GM04504 (cell line): Measurements from ENCODE around the gene ZNF507.

Experiments used
- DNase-seq: peaks from one replicate; pipeline ENCODE4 v3.0.0-alpha.2; 2012; ENCODE audit warnings: low read depth

The ZNF507 gene

DNA sequence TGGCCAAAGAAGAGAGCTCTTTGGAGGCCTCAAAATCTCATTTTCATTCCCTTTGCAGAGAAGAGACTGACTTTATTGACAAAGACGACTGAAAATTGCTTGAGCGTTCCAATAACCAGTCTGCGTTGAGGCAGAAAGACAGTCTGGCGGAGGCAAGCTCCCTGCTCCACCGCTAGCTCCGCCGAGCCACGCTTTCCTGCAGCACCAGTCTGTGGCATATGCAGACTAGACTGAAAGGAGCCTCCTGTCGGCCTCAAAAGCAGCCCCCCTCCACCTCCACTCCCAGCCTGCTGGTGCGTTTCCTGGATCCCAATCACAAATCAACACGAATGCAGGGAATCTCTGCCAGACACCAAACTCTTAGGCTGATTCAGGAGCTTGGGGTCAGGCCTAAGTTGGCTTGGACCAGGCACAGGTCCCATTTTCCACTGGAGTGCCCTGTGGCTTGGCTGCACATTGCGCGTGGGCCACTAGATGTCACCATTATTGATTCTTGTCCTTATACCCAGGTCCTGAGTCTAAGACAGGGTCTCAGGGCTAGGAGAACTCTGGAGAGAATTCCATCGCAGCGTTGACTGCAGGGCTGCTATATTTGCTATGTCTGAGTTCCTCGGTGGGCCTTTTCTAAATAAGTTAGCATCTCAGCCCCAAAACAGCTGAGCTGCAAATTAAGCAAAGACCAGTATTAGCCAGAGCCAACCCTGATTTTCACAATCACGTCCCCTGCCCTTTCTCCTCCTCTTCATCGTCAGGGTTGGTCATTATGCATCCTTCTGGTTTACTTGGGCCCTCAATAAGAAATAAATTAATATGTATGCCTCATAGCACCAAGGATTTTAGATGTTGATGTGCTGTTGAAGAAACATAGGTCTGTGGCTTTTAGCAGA is 5.2 kb upstream of the ZNF507 start:
- no peak for DNase-seq

DNA sequence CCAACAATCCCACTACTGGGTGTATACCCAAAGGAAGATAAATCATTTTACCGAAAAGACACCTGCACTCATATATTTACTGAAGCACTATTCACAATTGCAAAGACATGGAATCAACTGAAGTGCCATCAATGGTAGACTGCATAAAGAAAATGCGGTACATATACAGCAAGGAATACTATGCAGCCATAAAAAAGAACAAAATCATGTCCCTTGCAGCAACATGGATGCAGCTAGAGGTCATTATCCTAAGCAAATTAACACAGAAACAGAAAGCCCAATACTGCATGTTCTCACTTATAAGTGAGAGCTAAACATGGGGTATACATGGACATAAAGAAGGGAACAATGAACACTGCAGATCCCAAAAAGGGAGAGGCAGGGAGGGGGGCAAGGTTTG is 2.7 kb upstream of the ZNF507 start:
- no peak for DNase-seq

DNA sequence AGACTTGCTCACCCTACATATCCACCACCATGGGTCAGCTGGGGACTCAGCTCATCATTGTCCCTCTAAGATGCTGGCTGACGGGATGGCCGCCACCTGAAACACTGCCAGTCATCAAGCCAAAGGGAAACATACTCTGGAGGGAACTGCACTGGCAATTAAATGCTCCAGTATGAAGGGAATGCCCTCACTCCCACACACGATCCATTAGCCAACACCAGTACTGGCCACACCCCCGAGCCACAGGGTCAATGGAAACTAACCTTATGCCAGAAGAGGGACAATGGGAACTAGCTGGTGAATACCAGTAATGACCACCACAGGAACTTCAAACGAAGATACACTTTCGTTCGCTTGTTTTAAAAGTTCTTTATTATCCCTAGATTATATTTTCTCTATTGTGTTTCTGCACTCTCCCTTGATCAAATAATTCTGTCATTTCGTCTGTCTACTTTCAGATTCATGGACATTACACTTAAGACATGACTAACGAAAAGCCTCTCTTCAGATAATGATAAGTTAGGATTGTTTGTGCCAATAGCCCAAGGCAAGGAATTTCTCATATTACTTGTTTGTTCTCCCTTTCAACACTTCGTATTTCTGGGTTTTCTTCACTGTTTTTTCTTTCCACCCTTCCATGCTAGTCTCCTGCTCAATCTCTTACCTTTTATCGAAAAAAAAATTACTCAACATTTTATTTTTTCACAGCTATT is 1.7 kb upstream of the ZNF507 start:
- no peak for DNase-seq

DNA sequence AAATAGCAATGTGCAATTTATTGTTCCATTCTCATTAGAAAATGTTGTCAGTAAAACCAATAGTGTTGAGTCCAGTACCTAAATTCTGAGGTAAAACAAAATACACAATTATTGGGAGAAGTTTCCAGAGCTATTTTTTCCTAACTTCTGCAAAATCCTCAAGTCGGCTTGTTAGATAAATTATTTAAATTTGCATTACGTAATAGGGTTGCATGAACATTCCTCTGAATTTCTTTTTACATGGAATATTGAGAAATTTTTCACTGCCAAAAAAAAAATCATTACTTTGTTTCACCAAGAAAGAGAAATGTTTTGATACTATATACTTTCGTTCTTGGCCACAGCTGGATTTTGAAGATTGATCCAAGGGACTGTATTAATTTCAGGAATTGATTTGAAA is 1.5 kb downstream of the ZNF507 start:
- DNase-seq = no peak

DNA sequence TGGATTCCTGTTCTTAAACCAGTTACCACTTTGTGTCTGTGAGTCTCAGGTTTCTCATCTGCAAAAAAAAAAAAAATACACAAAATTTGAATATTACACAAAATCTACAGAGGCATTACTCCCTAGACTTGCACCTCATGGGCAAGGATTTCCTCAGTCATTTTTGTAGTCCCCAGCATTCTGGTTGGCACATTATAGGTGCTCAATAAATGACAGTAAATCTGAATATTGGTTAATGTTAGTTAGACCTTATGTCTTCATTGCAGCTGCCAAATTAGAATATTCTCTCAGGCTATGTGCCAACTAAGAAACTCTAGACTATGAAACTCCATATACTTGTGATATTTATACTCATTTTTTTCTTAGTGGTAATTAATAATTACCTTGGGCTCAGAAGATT is 2.2 kb downstream of the ZNF507 start:
- DNase-seq = no peak

DNA sequence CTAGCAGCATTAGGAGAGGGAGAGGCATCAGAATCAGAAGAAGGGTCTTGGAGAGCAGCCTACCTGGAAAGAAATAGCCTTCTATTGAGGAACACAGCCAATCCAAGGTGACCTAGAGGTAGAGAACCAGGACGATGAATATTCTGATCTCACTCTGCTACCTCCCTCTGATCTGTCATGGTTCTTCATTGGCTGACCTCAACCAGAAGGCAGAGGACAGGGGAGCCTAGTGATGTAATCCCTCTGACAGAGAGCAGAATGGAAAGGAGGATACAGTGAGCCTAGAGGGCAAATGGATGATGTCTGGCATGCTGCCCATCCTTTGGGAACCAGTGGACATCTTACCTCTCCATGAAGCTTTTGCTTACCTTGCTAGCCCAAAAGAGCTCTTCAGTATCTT is 3.6 kb downstream of the ZNF507 start:
- no peak for DNase-seq

DNA sequence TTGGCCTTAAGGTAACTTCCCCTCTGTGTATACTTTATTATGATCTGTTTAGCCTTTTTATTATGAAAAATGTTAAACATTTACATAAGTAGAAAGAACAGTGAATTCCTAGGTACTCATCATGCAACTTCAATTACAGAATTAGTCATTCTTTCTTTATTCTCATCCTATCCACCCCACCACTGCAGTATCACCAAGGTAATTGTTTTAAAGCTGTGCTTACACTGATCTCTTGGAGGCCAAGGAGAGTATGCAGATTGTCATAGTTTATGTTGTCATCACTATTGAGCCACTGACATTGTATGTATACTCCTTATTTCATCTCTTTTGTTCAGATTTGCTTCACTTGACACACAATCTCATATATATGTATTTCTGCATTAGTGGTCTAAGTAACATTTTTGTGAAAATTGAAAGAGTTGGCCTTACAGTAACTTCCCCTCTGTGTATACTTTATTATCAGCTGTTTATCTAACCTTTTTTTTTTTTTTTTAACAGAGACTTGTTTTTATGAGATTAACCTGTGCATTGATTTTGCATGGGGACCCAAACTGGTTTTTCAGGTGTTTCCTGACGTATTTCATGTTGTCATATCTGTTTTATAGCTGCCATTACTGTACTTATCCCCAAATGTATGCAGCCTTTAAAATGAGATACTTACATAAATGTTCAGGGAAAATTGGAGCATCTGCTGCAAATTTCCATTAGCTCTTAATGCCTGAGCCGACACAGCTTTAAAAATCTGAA is 4.5 kb downstream of the ZNF507 start:
- no peak for DNase-seq

DNA sequence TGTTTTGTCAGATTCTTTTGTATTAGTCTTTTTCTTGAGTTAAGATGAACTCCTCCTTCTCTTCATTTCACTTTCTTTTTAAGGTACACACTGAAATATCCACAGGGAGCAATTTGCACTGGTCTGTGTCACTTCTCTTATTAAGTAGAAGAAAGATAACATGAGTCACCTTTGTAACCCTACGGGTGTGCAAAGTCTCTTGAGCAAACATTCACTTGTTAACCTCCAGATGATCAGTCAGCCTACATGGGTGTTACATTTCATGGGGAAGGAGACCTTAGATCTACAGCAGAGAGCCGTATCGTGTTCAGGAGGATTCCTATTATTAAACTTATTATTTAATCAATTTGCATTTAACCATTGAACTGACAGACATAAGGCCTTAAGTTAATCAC is 5.1 kb downstream of the ZNF507 start:
- no peak for DNase-seq

DNA sequence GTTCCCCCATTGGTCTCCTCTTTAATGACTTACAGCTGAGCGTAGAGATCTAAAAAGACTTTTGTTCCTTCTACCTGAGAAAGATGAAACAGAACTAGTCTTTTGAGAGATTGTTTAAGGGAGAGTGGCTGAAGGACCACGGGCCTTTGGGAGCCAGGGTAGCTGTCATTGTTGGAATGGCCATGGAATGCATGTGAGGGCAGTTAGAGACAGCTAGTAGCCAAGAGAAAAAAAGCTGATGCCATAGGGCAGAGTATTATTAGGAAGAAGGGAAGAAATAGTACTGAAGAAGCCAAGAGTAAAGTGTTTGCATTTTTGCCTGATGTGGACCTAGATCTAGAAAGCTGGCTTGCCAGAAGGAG is 5.6 kb downstream of the ZNF507 start:
- no peak for DNase-seq

DNA sequence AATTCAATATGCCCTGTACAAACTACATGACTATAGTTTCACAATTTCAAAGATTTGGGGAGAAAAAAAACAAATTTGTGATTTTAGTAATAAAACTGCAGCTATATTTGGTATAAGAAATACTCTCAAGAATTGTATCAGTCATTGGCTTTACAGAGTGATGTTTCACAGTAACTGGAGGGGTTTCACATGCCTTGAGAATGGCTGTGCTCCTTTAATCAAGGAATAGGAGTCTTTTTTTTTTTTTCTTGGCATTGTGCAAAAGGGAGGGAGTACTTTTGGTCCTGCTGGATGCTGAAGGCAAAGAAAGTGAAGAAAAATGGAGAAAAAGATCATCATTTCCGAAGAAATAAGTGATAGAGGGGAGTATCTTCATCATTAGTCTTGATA is 6.8 kb downstream of the ZNF507 start:
- DNase-seq = no peak

DNA sequence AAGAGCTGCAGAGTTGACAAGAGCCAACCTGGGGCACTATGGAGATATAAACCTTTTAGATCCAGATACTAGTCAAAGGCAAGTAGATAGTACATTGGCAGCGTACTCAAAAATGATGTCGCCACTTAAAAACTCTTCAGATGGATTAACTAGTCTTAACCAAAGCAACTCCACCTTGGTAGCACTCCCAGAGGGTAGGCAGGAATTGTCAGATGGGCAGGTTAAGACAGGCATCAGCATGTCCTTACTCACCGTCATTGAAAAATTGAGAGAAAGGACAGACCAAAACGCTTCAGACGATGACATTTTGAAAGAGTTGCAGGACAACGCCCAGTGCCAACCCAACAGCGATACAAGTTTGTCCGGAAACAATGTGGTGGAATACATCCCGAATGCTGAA is 8.9 kb downstream of the ZNF507 start:
- no peak for DNase-seq

DNA sequence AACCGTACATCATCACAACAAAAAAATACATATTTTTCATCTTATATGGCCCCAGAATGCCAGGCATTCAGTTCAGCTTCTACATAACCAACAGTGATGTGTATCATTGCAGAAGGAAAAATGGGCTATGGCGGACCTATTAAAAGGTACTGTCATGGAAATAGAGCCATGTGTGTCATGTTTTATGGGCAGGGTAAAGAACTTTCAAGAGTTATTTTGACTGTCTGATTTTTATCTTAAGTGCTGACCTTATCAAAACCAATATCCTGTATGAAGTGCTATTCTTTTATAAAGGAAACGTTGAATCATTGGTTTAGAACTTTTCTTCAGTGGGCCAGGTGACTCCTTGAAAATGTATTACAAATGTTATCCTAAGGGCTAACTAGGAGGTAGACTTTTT is 9.9 kb downstream of the ZNF507 start:
- DNase-seq = no peak

DNA sequence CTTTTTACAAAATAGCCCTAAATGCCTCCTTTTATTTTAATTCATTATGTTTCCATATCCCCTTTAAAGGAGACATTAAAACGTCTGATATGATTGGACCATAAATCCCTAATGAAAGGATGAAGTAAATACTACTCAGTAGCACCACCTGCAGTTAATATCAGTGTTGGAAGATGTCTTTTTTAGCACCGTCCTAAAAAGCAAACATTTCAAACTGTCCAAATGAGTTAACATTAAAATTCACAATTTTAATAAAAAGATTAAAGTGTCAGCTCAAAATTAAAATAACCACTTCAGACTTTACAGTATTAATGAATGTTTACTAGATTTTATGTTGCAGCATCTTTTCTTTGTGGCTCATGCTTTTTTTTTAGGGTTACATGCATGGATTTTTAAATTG is 12.3 kb downstream of the ZNF507 start:
- no peak for DNase-seq

DNA sequence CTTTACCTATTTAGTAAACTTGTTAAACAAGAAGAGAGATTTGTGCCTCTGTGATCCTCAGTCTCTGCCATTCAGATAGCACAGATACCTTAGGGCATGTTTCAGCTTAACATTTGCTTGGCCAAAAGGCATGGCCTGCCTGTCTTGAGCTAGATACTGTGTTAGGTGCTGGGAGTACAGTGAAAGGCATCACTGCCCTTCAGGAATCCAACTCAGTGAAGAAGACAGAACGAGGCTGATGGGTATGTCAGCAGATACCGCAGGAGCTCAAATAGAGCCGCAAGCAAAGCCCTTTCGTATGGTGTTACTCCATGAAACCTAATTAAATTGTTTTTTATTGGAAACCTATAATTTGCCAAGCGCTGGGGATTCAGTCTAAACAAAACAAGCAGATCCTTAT is 12.9 kb downstream of the ZNF507 start:
- no peak for DNase-seq

DNA sequence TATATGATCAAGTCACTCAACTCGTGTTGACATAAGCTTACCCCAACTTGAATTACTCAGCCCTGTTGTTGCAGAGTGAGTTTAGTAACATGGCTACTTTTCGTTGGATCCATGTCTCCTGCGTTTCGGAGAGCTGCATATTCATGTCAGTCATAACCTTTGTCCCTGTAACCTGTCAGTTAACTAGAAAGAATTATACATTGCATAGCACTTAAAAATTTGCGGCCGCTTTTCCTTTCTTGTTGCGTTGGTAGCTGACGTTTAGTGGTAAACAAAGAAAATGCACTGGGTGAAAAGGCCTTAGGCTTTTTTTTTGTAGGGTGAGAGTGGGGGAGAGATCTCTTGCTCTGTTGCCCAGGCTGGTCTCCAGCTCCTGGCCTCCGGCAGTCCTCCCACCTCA is 14.2 kb downstream of the ZNF507 start:
- no peak for DNase-seq

DNA sequence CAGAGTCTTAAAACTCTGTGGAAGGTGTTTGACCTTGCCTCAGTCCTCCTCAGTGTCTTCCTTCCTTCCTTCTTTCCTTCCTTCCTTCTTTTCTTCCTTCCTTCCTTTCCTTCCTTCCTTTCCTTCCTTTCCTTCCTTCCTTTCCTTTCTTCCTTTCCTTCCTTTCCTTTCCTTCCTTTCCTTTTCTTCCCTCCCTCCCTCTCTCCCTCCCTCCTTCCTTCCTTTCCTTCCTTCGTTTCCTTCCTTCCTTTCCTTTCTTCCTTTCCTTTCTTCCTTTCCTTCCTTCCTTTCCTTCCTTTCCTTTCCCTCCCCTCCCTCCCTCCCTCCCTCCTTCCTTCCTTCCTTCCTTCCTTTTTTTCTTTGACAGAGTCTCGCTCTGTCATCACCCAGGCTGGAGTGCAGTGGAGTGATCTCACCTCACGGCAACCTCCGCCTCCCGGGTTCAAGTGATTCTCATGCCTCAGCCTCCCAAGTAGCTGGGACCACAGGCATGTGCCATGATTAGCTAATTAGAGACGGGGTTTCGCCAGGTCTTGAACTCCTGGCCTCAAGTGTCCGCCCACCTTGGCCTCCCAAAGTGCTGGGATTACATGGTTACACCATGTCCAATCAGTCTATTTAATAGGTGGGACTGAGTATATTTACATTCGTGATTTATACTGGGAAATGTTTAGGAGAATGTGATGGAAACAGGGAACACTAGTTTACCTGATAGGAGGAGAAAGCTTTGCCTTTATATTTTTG is 16.3 kb downstream of the ZNF507 start:
- no peak for DNase-seq

DNA sequence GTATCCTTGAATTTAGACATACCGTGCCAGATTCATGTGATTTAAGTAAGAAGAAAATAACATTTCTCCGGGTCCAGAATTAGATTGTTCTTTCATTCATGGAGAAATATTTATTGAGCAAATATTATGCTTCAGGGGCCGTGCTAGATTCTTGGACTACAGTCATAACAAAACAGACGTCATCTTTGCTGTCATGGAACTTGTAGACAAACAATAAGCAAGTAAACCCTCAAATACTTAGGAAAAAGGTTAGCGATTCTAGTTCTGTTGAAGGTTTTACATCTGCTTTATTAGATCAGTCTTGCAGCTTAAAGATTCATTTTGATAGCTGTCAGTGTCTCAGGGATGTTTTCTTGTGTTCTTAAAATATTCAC is 16.9 kb downstream of the ZNF507 start:
- no peak for DNase-seq

DNA sequence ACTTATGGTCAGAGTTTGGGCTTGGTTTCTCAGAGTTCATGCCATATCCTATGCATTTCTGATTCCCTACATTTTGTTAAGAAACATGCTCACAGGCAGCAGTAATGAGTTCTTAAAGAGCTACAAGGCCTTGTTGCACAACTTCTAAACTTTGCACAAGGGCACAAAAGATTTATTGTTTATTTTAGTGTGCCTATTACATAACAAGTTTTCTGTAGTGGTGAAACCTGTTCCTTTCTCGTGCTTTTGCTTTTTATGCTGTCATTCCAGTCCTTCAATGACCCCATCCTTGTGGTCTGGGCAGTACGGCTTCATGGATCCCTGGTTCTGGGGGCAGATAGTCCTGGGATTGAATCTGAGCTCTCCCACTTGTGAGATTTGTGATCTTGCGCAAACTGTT is 17.8 kb downstream of the ZNF507 start:
- no peak for DNase-seq

DNA sequence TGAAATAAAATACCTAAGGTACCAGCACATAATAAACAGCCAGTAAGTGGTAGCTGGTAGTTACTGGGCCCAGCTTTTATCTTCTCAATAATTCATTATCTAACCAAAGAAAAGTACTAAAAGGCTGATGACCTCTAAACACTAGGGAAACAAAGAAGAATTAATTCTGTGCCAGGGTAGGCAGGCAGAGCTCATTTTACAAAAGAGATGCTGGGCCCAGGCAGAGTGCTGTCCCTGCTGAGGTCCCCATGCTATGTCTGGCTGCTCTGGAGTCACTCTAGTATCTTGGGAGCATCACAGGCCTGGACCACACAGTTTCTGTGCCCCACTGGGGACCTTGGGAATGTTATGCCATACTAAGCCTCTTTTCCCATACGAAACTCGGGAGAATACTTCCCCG is 18.2 kb downstream of the ZNF507 start:
- no peak for DNase-seq

DNA sequence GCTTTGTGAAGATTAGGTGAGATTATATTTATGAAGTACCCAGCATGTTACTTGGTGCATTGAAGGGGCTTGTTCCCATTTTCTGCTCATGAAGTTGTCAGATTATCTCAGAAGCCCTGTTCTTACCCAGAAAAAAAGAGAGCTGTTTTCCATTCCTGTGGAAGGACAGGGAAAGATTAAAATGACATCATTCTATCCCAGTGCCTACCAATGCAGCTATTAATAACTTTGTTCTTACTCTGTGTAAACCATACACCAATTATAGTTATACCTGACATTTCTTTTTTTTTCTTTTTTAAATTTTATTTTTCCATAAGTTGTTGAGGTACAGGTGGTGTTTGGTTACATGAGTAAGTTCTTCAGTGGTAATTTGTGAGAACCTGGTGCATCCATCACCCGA is 18.6 kb downstream of the ZNF507 start:
- DNase-seq = no peak

DNA sequence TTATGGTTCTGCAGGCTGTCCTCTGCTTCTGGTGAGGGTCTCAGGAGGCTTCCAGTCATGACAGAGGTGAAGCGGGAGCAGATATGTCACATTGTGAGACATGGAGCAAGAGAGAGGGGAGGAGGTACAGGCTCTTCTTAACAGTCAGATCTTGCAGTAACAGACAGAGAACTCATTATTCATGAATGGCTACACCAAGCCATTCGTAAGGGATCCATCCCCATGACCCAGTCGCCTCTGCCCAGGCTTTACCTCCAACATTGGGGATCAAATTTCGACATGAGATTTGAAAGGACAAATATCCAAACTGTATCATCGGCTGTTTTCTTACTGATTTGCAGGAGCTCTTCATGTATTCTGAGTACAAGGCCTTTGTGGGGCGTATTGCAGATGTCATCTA is 21.7 kb downstream of the ZNF507 start:
- DNase-seq = no peak

DNA sequence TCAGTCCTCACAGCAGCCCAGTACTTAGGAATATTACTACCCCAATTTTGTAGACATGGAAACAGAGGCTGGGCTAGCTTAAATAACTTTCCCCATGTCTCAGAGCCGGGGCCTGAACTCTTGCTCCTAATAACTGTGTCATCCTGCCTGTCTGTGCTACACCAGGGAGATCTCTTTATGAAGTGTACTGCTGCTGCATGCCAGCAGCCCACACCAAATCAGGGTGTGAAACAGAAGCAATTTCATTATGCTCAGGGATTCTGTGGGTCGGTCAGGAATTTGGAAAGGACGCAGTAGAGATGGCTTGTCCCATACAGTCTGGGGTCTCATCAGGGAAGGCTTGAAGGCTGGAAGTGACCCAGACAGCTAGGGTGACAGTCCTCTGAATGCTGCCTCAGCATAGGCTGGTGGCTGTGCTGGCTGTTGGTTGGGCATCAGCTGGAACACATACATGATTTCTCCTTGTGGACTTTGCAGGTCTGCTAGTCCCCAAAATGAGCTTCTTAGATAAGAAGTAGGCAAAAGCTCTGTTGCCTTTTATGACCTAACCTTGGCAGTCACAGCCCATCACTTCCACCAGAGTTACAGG is 22.6 kb downstream of the ZNF507 start:
- no peak for DNase-seq
